GM12878 (cell line): Measurements from ENCODE around the gene ITSN1. TPM values are rescaled to one million over a fixed set of nuclear protein-coding genes. Genes with fewer than 3 reads are reported as not detected.

ENCODE experiments used
- ATAC-seq: fragments of 200-7000 bp; cut with Tn5 transposase; 3 replicates; pipeline ENCODE4 v1.9.1; 2020; ENCODE audit warnings: mild to moderate bottlenecking, moderate library complexity
- BruUV-seq: library from RNA; stranded (reverse); fragments of 400-500 nt; replicated peaks from 2 replicates; lab custom pipeline; 2021; lab: Mats Ljungman, UMichigan
- CTCF ChIA-PET: fragments of 300-600 bp; sonication (Branson Sonifier 250); formaldehyde crosslinking; extraction: SDS; loops from one replicate; lab custom pipeline; 2021; ENCODE audit warnings: inconsistent platforms; lab: Yijun Ruan, JAX
- POLR2A ChIA-PET: fragments of 350-600 bp; formaldehyde crosslinking; extraction: SDS; loops from one replicate; lab custom pipeline; 2021; ENCODE audit warnings: inconsistent platforms; lab: Charles Lee
- RAD21 ChIA-PET: fragments of 300-600 bp; sonication (Branson Sonifier 250); formaldehyde crosslinking; loops from one replicate; lab custom pipeline; 2023; ENCODE audit warnings: antibody characterized with exemption; ENCODE audit not compliant: unreplicated experiment; lab: Charles Lee
- SMC1A ChIA-PET: fragments of 300-600 bp; sonication (Branson Sonifier 250); formaldehyde crosslinking; loops from one replicate; lab custom pipeline; 2023; ENCODE audit not compliant: unreplicated experiment, uncharacterized antibody; lab: Charles Lee
- DNase-seq: peaks from one replicate; pipeline ENCODE4 v3.0.0-alpha.2; 2011; ENCODE audit warnings: low read depth, low spot score
- FAIRE-seq: peaks from 3 replicates; lab custom pipeline; 2011; peaks lifted over from hg19 to GRCh38; lab: Jason Lieb, UNC
- H2AFZ ChIP-seq: 2 replicates; pipeline ENCODE4 v1.6.0; 2011; ENCODE audit warnings: low read depth, low read length, control low read depth; ENCODE audit not compliant: control insufficient read depth
- H3K27ac ChIP-seq: 2 replicates; pipeline ENCODE4 v1.5.1; 2011; ENCODE audit warnings: control low read depth; ENCODE audit not compliant: control insufficient read depth, insufficient read depth
- H3K27me3 ChIP-seq, 2 experiments: replicated peaks in 1 of 2; 2 replicates each; pipeline versions ENCODE4 v1.6.0 to v1.6.1; 2011; ENCODE audit warnings: low read length in 1 of 2; ENCODE audit not compliant: control insufficient read depth in 2 of 2, insufficient read depth in 2 of 2
- H3K36me3 ChIP-seq, 2 experiments: 2 replicates each; pipeline ENCODE4 v1.5.1; 2011; ENCODE audit warnings: low read length in 1 of 2; ENCODE audit not compliant: control insufficient read depth in 2 of 2, insufficient read depth in 2 of 2
- H3K4me1 ChIP-seq: 2 replicates; pipeline ENCODE4 v1.6.1; 2011; ENCODE audit warnings: mild to moderate bottlenecking, low read length, moderate library complexity, mixed read lengths; ENCODE audit not compliant: control insufficient read depth, insufficient read depth
- H3K4me2 ChIP-seq: 2 replicates; pipeline ENCODE4 v1.6.0; 2011; ENCODE audit warnings: control low read depth; ENCODE audit not compliant: control insufficient read depth, insufficient read depth
- H3K4me3 ChIP-seq: fragments of 200-600 bp; sonication (generic); 2 replicates; pipeline ENCODE4 v1.5.1; 2016
- H3K79me2 ChIP-seq: 2 replicates; pipeline ENCODE4 v1.6.0; 2011; ENCODE audit warnings: low read length; ENCODE audit not compliant: control insufficient read depth, insufficient read depth
- H3K9ac ChIP-seq: 2 replicates; pipeline ENCODE4 v1.8.0; 2011; ENCODE audit warnings: low read length, control low read depth, mixed read lengths; ENCODE audit not compliant: control insufficient read depth, insufficient read depth
- H3K9me3 ChIP-seq: replicated peaks from 3 replicates; pipeline ENCODE4 v1.5.1; 2011; ENCODE audit warnings: mild to moderate bottlenecking, low read length; ENCODE audit not compliant: control insufficient read depth, insufficient read depth
- H4K20me1 ChIP-seq: 2 replicates; pipeline ENCODE4 v1.6.0; 2011; ENCODE audit not compliant: control insufficient read depth, insufficient read depth
- IKZF1 ChIP-seq: fragments of 450-650 bp; conservative IDR thresholded peaks from 2 replicates; pipeline ENCODE4 v1.6.1; 2017; ENCODE audit warnings: antibody characterized with exemption, mild to moderate bottlenecking
- KLF5 ChIP-seq: fragments of 450-650 bp; IDR thresholded peaks from 2 replicates; pipeline ENCODE4 v1.6.1; 2014; ENCODE audit warnings: mild to moderate bottlenecking; ENCODE audit not compliant: partially characterized antibody
- LARP7 ChIP-seq: fragments of 450-650 bp; IDR thresholded peaks from 2 replicates; pipeline ENCODE4 v1.6.1; 2017; ENCODE audit warnings: mild to moderate bottlenecking
- MTA2 ChIP-seq: fragments of 450-650 bp; IDR thresholded peaks from 2 replicates; pipeline ENCODE4 v1.6.1; 2016; ENCODE audit warnings: low read depth, mild to moderate bottlenecking, moderate library complexity
- NFXL1 ChIP-seq: fragments of 450-650 bp; IDR thresholded peaks from 2 replicates; pipeline ENCODE4 v1.6.1; 2017; ENCODE audit warnings: antibody characterized with exemption, mild to moderate bottlenecking, borderline replicate concordance
- NR2C1 ChIP-seq: fragments of 450-650 bp; IDR thresholded peaks from 2 replicates; pipeline ENCODE4 v1.6.1; 2017; ENCODE audit warnings: antibody characterized with exemption, mild to moderate bottlenecking, moderate library complexity
- RUNX3 ChIP-seq: IDR thresholded peaks from 2 replicates; pipeline ENCODE4 v1.6.1; 2012; ENCODE audit warnings: low read length, inconsistent platforms
- SMAD5 ChIP-seq: IDR thresholded peaks from 2 replicates; pipeline ENCODE4 v1.6.1; 2016; ENCODE audit warnings: antibody characterized with exemption, low read depth
- SMC3 ChIP-seq: IDR thresholded peaks from 2 replicates; pipeline ENCODE4 v1.6.1; 2011; ENCODE audit warnings: low read length, improper control_type of control experiment, borderline replicate concordance
- STAT3 ChIP-seq: IDR thresholded peaks from 2 replicates; pipeline ENCODE4 v1.6.1; 2011; ENCODE audit warnings: low read depth, low read length, improper control_type of control experiment
- SUPT20H ChIP-seq: IDR thresholded peaks from 2 replicates; pipeline ENCODE4 v1.6.1; 2011; ENCODE audit warnings: low read depth, mild to moderate bottlenecking, low read length, moderate library complexity, borderline replicate concordance; ENCODE audit not compliant: control insufficient read depth
- WRNIP1 ChIP-seq: IDR thresholded peaks from 2 replicates; pipeline ENCODE4 v1.6.1; 2011; ENCODE audit warnings: low read depth, low read length, improper control_type of control experiment, borderline replicate concordance
- WGBS: methylation state at CpG from one replicate; pipeline ENCODE4 v1.1.6; 2016; ENCODE audit warnings: low lambda C conversion rate; ENCODE audit not compliant: insufficient replicate concordance, insufficient coverage; ENCODE audit errors: missing lambda C conversion rate; 5-methylcytosine and 5-hydroxymethylcytosine counted together
- in situ Hi-C: fragments of 300-500 bp; cut with MboI; formaldehyde crosslinking; loops from 9 replicates; pipeline ENCODE4 v1.14.3; 2018; ENCODE audit warnings: mixed read lengths
- intact Hi-C: fragments of 100-400 bp; cut with micrococcal nuclease; formaldehyde crosslinking; loops from one replicate; pipeline ENCODE4 v1.14.2; 2022; ENCODE audit not compliant: unreplicated experiment
- polyA plus RNA-seq, 11 experiments: library from polyadenylated mRNA; depleted of rRNA in 4 of 11; unstranded in 6 of 11; stranded (reverse) in 5 of 11; fragments of >200 nt; fragmentation: Nextera tagmentation in 4 of 11; fragmentation: Illumina TruSeq in 1 of 11; extraction: Ambion mirVana in 4 of 11; extraction: Trizol in 1 of 11; gene quantifications; 1 replicate in 1 of 11; 2 replicates in 10 of 11; pipeline versions ENCODE4 v1.2.1 to v1.2.3, GENCODE V29; 2011 to 2016; ENCODE audit warnings: inconsistent platforms in 2 of 11, missing spikeins in 2 of 11, low read depth in 1 of 11
- total RNA-seq, 4 experiments: library from RNA; depleted of rRNA in 3 of 4; stranded (reverse); fragments of >200 nt in 3 of 4; fragmentation: Illumina TruSeq in 1 of 4; extraction: Trizol in 1 of 4; gene quantifications; 2 replicates each; pipeline versions ENCODE4 v1.2.1 to v1.2.3, GENCODE V29; 2013 to 2021
- TF ChIP-seq, protein P1 (sequence below): fragments of 450-650 bp; IDR thresholded peaks from 2 replicates; pipeline ENCODE4 v1.6.1; 2017; ENCODE audit warnings: mild to moderate bottlenecking, moderate library complexity

Gene ITSN1
- total and polyA plus RNA-seq, 10 of the 15 experiments (the other 5 are each of a cell fraction or from before 2014, with no cell fraction given): 0.89 to 10.6 (median 4.8) TPM

GRCh38 chr21:33650929-33651509 lies 8.7 kb downstream of the ITSN1 start:
- ChIA-PET POLR2A (no interaction called here), RAD21 (no interaction called here), CTCF (no interaction called here)
- no peaks in the 10 kb centered on the region for H4K20me1 ChIP-seq
- H3K4me2 ChIP-seq: no peak overlapping the region
- intact Hi-C loops (no loop called here), in situ Hi-C loops (no loop called here)
- H2AFZ ChIP-seq: no peak overlapping the region
- H3K79me2 ChIP-seq: no peaks in the 10 kb centered on the region
- 40% methylated on average over 7 of the region's 7 CpGs for WGBS
- no TSS peak for BruUV-seq
- DNase-seq: no peak
- TF ChIP-seq STAT3 (no peak), SMC3 (no peak), LARP7 (no peak), SUPT20H (no peak), NR2C1 (no peak), SMAD5 (no peak), IKZF1 (no peak), MTA2 (no peak), RUNX3 (no peak), NFXL1 (no peak), WRNIP1 (no peak), KLF5 (no peak)
- TF ChIP-seq, protein P1, sequence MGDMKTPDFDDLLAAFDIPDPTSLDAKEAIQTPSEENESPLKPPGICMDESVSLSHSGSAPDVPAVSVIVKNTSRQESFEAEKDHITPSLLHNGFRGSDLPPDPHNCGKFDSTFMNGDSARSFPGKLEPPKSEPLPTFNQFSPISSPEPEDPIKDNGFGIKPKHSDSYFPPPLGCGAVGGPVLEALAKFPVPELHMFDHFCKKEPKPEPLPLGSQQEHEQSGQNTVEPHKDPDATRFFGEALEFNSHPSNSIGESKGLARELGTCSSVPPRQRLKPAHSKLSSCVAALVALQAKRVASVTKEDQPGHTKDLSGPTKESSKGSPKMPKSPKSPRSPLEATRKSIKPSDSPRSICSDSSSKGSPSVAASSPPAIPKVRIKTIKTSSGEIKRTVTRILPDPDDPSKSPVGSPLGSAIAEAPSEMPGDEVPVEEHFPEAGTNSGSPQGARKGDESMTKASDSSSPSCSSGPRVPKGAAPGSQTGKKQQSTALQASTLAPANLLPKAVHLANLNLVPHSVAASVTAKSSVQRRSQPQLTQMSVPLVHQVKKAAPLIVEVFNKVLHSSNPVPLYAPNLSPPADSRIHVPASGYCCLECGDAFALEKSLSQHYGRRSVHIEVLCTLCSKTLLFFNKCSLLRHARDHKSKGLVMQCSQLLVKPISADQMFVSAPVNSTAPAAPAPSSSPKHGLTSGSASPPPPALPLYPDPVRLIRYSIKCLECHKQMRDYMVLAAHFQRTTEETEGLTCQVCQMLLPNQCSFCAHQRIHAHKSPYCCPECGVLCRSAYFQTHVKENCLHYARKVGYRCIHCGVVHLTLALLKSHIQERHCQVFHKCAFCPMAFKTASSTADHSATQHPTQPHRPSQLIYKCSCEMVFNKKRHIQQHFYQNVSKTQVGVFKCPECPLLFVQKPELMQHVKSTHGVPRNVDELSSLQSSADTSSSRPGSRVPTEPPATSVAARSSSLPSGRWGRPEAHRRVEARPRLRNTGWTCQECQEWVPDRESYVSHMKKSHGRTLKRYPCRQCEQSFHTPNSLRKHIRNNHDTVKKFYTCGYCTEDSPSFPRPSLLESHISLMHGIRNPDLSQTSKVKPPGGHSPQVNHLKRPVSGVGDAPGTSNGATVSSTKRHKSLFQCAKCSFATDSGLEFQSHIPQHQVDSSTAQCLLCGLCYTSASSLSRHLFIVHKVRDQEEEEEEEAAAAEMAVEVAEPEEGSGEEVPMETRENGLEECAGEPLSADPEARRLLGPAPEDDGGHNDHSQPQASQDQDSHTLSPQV: no peak
- TF ChIP-seq, all 136 proteins: peak for 0
- Histone ChIP-seq H3K9me3 (no peaks in the 10 kb centered on the region), H3K27me3 (no peaks in the 10 kb centered on the region; a peak in 1 of 4 replicates), H3K9ac (no peak overlapping the region), H3K27ac (no peak overlapping the region), H3K4me1 (no peaks in the 10 kb centered on the region), H3K36me3 (no peaks in the 10 kb centered on the region), H3K4me3 (no peak overlapping the region)
- ATAC-seq: no peak
- FAIRE-seq: no peak
- SMC1A ChIA-PET: interaction anchor here (0.8 kb wide), 2 partner anchors 34 to 35 kb away, joined by 3 to 4 read pairs; no protein-coding TSS in a partner anchor
